ENCODE data around the gene SNCB. TPM values are rescaled to one million over a fixed set of nuclear protein-coding genes. Genes with fewer than 3 reads are reported as not detected.

SNCB gene
- total RNA-seq, 1 donor, result not detected

DNA sequence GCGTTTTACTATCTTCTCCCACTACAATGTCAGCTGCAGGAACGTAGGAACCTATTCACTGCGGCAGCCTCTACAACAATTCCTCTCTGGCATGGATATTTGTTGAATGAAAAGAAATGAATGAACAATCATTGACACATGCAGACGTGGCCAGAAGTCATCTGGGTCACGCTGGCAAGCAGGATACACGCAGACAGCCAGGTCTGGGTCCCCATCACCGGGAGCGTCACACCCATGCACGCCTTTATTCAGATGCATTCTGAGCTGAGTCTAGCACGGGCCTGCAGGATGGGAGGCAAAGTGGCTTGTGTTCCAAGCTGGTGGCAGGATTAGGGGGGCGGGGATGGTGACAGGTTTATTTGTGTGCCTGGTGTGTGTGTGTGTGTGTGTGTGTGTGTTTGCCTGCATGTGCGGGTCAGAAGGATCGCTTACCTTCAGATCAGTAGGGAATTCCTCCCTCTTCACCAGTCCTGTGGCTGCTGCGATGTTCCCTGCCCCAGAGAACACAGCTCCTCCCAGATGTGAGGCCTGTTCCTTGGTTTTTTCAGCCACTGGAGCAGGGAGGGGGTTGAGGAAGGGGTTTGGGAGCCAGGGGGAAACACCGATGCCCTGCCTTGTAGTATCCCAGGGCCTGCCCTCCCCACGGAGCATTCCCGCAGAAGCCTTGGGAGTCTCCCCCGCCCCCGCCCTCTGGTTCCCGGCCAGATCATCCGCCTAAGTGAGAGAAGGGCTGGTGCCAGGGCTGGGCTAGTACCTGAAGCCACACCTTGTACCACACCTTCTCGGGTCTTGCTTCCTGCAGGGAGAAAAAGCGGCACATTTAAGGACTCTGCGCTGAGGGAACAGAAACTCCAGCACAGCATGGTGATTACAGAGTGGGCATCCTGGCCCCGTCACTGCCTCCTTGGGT, 4.1 kb downstream of the SNCB start:
- no peak overlapping the region for H3K4me3 ChIP-seq (ENCODE audit: low read depth, low read length)
- TF ChIP-seq, protein P1, sequence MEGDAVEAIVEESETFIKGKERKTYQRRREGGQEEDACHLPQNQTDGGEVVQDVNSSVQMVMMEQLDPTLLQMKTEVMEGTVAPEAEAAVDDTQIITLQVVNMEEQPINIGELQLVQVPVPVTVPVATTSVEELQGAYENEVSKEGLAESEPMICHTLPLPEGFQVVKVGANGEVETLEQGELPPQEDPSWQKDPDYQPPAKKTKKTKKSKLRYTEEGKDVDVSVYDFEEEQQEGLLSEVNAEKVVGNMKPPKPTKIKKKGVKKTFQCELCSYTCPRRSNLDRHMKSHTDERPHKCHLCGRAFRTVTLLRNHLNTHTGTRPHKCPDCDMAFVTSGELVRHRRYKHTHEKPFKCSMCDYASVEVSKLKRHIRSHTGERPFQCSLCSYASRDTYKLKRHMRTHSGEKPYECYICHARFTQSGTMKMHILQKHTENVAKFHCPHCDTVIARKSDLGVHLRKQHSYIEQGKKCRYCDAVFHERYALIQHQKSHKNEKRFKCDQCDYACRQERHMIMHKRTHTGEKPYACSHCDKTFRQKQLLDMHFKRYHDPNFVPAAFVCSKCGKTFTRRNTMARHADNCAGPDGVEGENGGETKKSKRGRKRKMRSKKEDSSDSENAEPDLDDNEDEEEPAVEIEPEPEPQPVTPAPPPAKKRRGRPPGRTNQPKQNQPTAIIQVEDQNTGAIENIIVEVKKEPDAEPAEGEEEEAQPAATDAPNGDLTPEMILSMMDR (IDR thresholded peaks at IDR 0.05; ENCODE audit: insufficient read depth, low read depth, low read length), result no peak

DNA sequence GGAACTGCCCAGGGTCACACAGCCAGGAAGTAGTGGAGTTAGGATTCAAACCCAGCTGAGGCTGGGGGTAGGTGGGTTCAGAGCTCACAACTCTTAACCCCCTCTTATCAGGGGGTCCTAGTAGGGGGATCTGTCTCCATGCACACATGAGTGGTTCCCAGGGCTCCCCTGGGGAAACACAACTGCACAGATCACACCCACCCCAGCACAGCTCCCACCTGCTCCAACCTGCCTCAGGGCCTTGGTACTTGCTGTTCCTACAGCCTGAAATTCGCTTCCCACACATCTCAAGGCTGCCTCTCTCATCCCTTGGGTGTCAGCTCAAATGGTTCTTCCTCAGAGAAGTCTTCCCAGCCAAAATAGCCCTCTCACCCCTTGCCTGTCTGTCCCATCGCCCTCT, 4.8 kb downstream of the SNCB start:
- no peak overlapping the region for H3K4me3 ChIP-seq (ENCODE audit: low read depth, low read length)
- DNase-seq (ENCODE audit: low read depth), result no peak
- TF ChIP-seq, protein P1 (IDR thresholded peaks at IDR 0.05; ENCODE audit: insufficient read depth, low read depth, low read length), result no peak

More for the DNA sequence above, 4.1 kb downstream of the SNCB start:
- DNase-seq (ENCODE audit: low read depth), result no peak

DNA sequence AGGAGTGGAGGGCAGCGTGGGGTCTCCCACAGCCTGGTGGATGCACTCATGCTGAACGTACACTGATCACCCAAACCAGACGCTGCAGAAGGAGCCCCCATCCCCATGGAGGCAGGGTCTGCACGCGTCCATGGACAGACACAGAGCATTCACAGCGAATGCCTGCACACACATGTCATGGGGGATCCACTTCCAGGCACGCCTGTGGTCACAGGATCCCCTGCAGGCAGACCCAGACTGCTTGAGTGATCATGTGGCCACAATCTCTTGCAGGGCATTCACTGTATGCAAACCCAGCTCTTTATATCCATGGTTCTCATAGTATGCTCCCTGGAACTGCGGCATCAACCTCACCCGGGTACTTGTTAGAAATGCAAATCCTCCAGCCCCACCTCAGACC, 5.4 kb downstream of the SNCB start:
- no peak for DNase-seq (ENCODE audit: low read depth)
- TF ChIP-seq, protein P1 (IDR thresholded peaks at IDR 0.05; ENCODE audit: insufficient read depth, low read depth, low read length), result no peak
- H3K4me3 ChIP-seq (ENCODE audit: low read depth, low read length), result no peak overlapping the region

DNA sequence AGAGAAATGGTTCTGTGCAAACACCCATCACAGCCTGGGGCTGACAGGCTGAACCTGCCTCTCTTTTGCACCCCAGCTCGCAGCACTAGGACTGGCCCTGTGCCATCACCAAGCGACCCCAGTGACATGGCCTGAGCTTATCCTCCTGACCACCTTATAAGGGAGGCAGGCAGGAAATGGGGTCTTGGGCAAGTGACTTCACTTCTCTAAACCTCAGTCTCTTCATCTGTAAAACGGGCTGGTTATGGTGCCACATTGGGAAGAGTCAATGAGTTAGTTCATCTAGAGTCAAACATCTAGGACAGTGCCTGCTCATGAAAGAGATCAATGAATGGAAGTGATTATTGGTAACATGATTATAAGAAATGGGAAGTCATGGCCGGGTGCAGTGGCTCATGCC, 6.2 kb downstream of the SNCB start:
- H3K4me3 ChIP-seq (ENCODE audit: low read depth, low read length), result no peak overlapping the region
- DNase-seq (ENCODE audit: low read depth), result no peak
- TF ChIP-seq, protein P1 (IDR thresholded peaks at IDR 0.05; ENCODE audit: insufficient read depth, low read depth, low read length), result no peak

DNA sequence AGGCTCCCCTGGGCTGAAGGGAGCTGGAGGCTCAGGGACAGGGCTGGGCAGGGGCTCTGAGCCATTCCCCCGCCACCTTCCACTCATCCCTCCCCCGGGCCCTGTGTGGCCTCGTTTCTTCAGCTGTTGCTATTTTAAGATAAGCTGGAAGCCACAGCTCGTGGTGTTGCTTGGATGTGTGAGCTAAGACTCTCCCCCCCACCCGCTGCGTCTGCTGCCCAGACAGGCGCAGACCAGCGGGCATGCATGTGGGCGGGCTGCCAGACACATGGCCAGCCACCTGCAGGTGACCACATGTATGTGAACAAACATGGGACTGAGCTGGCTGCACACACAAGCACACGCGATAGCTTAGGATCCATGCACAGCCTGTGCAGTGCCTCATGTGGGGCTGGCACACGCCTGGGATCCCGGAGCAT, 8.7 kb downstream of the SNCB start:
- TF ChIP-seq, protein P1 (IDR thresholded peaks at IDR 0.05; ENCODE audit: insufficient read depth, low read depth, low read length), result no peak
- H3K4me3 ChIP-seq (ENCODE audit: low read depth, low read length), result no peak overlapping the region
- no peak for DNase-seq (ENCODE audit: low read depth)

DNA sequence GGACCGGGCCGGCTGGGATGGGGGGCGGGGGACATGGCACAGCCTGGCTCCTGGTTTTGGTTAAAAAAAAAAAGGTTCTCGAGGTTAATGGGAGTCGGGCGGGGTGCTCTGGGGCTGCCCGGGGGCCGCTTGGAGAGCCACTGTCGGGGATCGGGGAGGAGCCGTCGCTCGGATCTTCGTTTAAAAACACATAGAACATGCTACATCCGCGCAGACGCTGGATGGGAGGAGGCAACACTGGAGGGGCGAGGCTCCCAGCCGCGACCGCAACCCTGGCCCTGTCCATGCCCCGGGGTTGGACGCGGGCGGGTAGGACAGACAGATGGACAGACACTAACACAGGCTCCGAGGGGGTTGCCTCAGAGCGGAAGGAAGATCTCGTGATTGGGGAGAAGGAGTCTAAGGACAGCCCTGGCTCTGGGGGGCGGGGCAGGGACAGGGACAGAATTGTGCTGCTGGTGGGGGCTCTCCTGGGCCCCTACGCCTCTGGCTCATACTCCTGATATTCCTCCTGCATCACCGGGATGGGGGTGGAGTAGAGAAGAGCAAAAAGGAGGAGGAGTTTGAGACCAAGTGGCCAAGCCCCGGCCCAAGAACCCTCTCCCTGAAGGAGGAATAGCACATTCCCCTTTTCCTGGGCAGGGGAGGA, 9.9 kb downstream of the SNCB start:
- no peak overlapping the region for H3K4me3 ChIP-seq (ENCODE audit: low read depth, low read length)
- TF ChIP-seq, protein P1 (IDR thresholded peaks at IDR 0.05; ENCODE audit: insufficient read depth, low read depth, low read length), result no peak
- peak; percentile 38 for DNase-seq (ENCODE audit: low read depth)
